Mesothelial cell of epicardium (in vitro differentiated cells): ENCODE results near the gene PDLIM7. TPM values are rescaled to one million over a fixed set of nuclear protein-coding genes. Genes with fewer than 3 reads are reported as not detected.
A peak's percentile ranks its signal among the peaks of the same experiment; 100 is the strongest.

Experiments
- DNase-seq, 2 experiments: peaks; one replicate each; pipeline ENCODE4 v3.0.0; 2021; ENCODE audit warnings: low spot score in 2 of 2; ENCODE audit not compliant: unreplicated experiment in 2 of 2
- H3K27ac Mint-ChIP-seq: 2 replicates; pipeline ENCODE4 v1.8.0; 2021; ENCODE audit warnings: mixed read lengths
- H3K27me3 Mint-ChIP-seq: 2 replicates; pipeline ENCODE4 v1.8.0; 2021; ENCODE audit warnings: low read depth, mixed read lengths
- H3K36me3 Mint-ChIP-seq: 2 replicates; pipeline ENCODE4 v1.8.0; 2021; ENCODE audit warnings: mixed read lengths
- H3K4me1 Mint-ChIP-seq: 2 replicates; pipeline ENCODE4 v1.8.0; 2021; ENCODE audit warnings: mixed read lengths
- H3K4me3 Mint-ChIP-seq: 2 replicates; pipeline ENCODE4 v1.8.0; 2021; ENCODE audit warnings: mild to moderate bottlenecking, moderate library complexity, mixed read lengths
- H3K9me3 Mint-ChIP-seq: 2 replicates; pipeline ENCODE4 v1.8.0; 2021; ENCODE audit warnings: mixed read lengths
- CTCF ChIP-seq: fragments of 200-600 bp; sonication (generic); IDR thresholded peaks from one replicate; pipeline ENCODE4 v1.5.0; 2021; ENCODE audit warnings: antibody characterized with exemption; ENCODE audit not compliant: unreplicated experiment
- total RNA-seq: library from RNA; stranded (reverse); gene quantifications from 3 replicates; pipeline ENCODE4 v1.2.1, GENCODE V29; 2021

The PDLIM7 gene
- total RNA-seq: 472 to 494 TPM (median 482 TPM) in 3 replicates

- Mint-ChIP-seq H3K4me1 (peaks cover 64% of the 10 kb centered on the region), H3K36me3 (peaks cover 9% of the 10 kb centered on the region), H3K27me3 (no peaks in the 10 kb centered on the region), H3K9me3 (no peaks in the 10 kb centered on the region), H3K27ac (peak within 1 kb of the TSS; percentile 96), H3K4me3 (peak within 1 kb of the TSS; percentile 74)
- DNase-seq: peak; percentile 92 to 98
- TF ChIP-seq CTCF: no peak
Measured at GRCh38 chr5:177497292-177498012, at the start of gene PDLIM7. Gene PDLIM7 (minus strand): TSS chr5:177497604. CDS start chr5:177496512, 1,092 bp downstream.

- TF ChIP-seq CTCF: no peak
- Mint-ChIP-seq H3K27me3 (no peaks in the 10 kb centered on the region), H3K36me3 (peaks cover 5% of the 10 kb centered on the region), H3K4me1 (peaks cover 2% of the 10 kb centered on the region), H3K9me3 (no peaks in the 10 kb centered on the region), H3K4me3 (no peak overlapping the region), H3K27ac (peak overlapping the region; percentile 73)
- no peak for DNase-seq
Measured at GRCh38 chr5:177546258-177546741, 48.9 kb upstream of the PDLIM7 start.

- peaks cover 5% of the 10 kb centered on the region for H3K36me3 Mint-ChIP-seq
- no peak for TF ChIP-seq CTCF
- H3K27me3 Mint-ChIP-seq: no peaks in the 10 kb centered on the region
- H3K9me3 Mint-ChIP-seq: no peaks in the 10 kb centered on the region
- no peak overlapping the region for H3K27ac Mint-ChIP-seq
- H3K4me3 Mint-ChIP-seq: no peak overlapping the region
- H3K4me1 Mint-ChIP-seq: peaks cover 2% of the 10 kb centered on the region
- DNase-seq: no peak
Measured at GRCh38 chr5:177545487-177546257, 48.3 kb upstream of the PDLIM7 start.

GRCh38 chr5:177542816-177543465, 45.5 kb upstream of the PDLIM7 start:
- Mint-ChIP-seq H3K4me3 (no peak overlapping the region), H3K4me1 (peaks cover 2% of the 10 kb centered on the region), H3K36me3 (peaks cover 8% of the 10 kb centered on the region), H3K27ac (no peak overlapping the region), H3K9me3 (no peaks in the 10 kb centered on the region), H3K27me3 (no peaks in the 10 kb centered on the region)
- DNase-seq: no peak
- no peak for TF ChIP-seq CTCF

GRCh38 chr5:177540438-177540837, 43.0 kb upstream of the PDLIM7 start:
- no peak overlapping the region for H3K4me3 Mint-ChIP-seq
- TF ChIP-seq CTCF: no peak
- peaks cover 4% of the 10 kb centered on the region for H3K4me1 Mint-ChIP-seq
- no peaks in the 10 kb centered on the region for H3K9me3 Mint-ChIP-seq
- no peak overlapping the region for H3K27ac Mint-ChIP-seq
- peaks cover 10% of the 10 kb centered on the region for H3K36me3 Mint-ChIP-seq
- no peaks in the 10 kb centered on the region for H3K27me3 Mint-ChIP-seq
- no peak for DNase-seq
